Testis (tissue), 3 donors: ENCODE results near the gene ASXL1. TPM values are rescaled to one million over a fixed set of nuclear protein-coding genes. Genes with fewer than 3 reads are reported as not detected.

Experiments
- DNase-seq: peaks from one replicate; pipeline ENCODE4 v3.0.0-alpha.2; 2019
- H3K27ac ChIP-seq, 2 donors: fragments of 200-600 bp; sonication (generic); one replicate each; pipeline ENCODE4 v1.5.1; 2019
- H3K27me3 ChIP-seq: fragments of 200-600 bp; sonication (generic); one replicate; pipeline ENCODE4 v1.5.1; 2019
- H3K36me3 ChIP-seq: fragments of 200-600 bp; sonication (generic); one replicate; pipeline ENCODE4 v1.5.1; 2017; ENCODE audit warnings: low read depth; ENCODE audit errors: missing control alignments
- H3K4me1 ChIP-seq: fragments of 200-600 bp; sonication (generic); one replicate; pipeline ENCODE4 v1.5.1; 2019
- H3K4me3 ChIP-seq, 2 donors: fragments of 200-600 bp; sonication (generic); one replicate each; pipeline ENCODE4 v1.5.1; 2017 to 2019
- H3K9me3 ChIP-seq: fragments of 200-600 bp; sonication (generic); one replicate; pipeline ENCODE4 v1.5.1; 2017
- POLR2A ChIP-seq: fragments of 450-650 bp; IDR thresholded peaks from one replicate; pipeline ENCODE4 v1.6.1; 2017; ENCODE audit warnings: antibody characterized with exemption, mild to moderate bottlenecking, moderate library complexity
- WGBS, 2 donors: methylation state at CpG; one replicate each; pipeline ENCODE4 v1.1.5; 2018; 5-methylcytosine and 5-hydroxymethylcytosine counted together
- intact Hi-C: fragments of 100-400 bp; cut with DNase I; formaldehyde crosslinking; loops from one replicate; pipeline ENCODE4 v1.15.1; 2023; ENCODE audit warnings: low total_unique reads
- polyA plus RNA-seq: library from polyadenylated mRNA; stranded (reverse); fragments of 350-450 nt; fragmentation: Illumina TruSeq; extraction: RNeasy Lipid Tissue Mini Kit (QIAGEN cat#74804); gene quantifications from one replicate; pipeline ENCODE4 v1.2.3, GENCODE V29; 2014; ENCODE audit warnings: low read depth, low replicate concordance; ENCODE audit not compliant: insufficient read depth
- total RNA-seq, 2 donors: library from RNA; depleted of rRNA; stranded (reverse); fragments of >200 nt; gene quantifications; one replicate each; pipeline ENCODE4 v1.2.3, GENCODE V29; 2016
- TF ChIP-seq, protein P1 (sequence below), 3 experiments: fragments of 450-650 bp in 2 of 3; fragments of 200-600 bp in 1 of 3; sonication (generic) in 1 of 3; IDR thresholded peaks; one replicate each; pipeline ENCODE4 v1.5.1; 2016 to 2019; ENCODE audit warnings: antibody characterized with exemption in 3 of 3, mild to moderate bottlenecking in 2 of 3, moderate library complexity in 1 of 3

ASXL1 gene
- total and polyA plus RNA-seq, 3 donors from 2014 or later = 101 to 161 (median 125) TPM

- peak overlapping the region in 1 of 2 donors; percentile 7 for H3K27ac ChIP-seq
These were observed 102.1 kb downstream of the ASXL1 start for GRCh38 chr20:32460231-32460630.

GRCh38 chr20:32460683-32461320 lies 102.7 kb downstream of the ASXL1 start:
- peaks cover 49% of the 10 kb centered on the region for H3K4me1 ChIP-seq
- TF ChIP-seq, protein P1, sequence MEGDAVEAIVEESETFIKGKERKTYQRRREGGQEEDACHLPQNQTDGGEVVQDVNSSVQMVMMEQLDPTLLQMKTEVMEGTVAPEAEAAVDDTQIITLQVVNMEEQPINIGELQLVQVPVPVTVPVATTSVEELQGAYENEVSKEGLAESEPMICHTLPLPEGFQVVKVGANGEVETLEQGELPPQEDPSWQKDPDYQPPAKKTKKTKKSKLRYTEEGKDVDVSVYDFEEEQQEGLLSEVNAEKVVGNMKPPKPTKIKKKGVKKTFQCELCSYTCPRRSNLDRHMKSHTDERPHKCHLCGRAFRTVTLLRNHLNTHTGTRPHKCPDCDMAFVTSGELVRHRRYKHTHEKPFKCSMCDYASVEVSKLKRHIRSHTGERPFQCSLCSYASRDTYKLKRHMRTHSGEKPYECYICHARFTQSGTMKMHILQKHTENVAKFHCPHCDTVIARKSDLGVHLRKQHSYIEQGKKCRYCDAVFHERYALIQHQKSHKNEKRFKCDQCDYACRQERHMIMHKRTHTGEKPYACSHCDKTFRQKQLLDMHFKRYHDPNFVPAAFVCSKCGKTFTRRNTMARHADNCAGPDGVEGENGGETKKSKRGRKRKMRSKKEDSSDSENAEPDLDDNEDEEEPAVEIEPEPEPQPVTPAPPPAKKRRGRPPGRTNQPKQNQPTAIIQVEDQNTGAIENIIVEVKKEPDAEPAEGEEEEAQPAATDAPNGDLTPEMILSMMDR (IDR thresholded peaks at IDR 0.05) = no peak
- H3K27ac ChIP-seq = peak overlapping the region in 1 of 2 donors; percentile 7
- H3K27me3 ChIP-seq = no peaks in the 10 kb centered on the region
- H3K36me3 ChIP-seq = no peaks in the 10 kb centered on the region
- 91 to 92% methylated on average over 12 to 20 of the region's 24 CpGs for WGBS, 2 donors
- H3K4me3 ChIP-seq = no peak overlapping the region
- no peak for DNase-seq
- intact Hi-C loops = no loop called here
- H3K9me3 ChIP-seq = no peaks in the 10 kb centered on the region

More at GRCh38 chr20:32460231-32460630, 102.1 kb downstream of the ASXL1 start:
- TF ChIP-seq, protein P1 (IDR thresholded peaks at IDR 0.05) = no peak
- no peak for TF ChIP-seq POLR2A
- Histone ChIP-seq H3K4me3 (no peak overlapping the region), H3K9me3 (no peaks in the 10 kb centered on the region), H3K27me3 (no peaks in the 10 kb centered on the region), H3K4me1 (peaks cover 43% of the 10 kb centered on the region), H3K36me3 (no peaks in the 10 kb centered on the region)
- no peak for DNase-seq
- intact Hi-C loops = no loop called here
- 71 to 90% methylated on average over 14 to 15 of the region's 15 CpGs for WGBS, 2 donors

DNA sequence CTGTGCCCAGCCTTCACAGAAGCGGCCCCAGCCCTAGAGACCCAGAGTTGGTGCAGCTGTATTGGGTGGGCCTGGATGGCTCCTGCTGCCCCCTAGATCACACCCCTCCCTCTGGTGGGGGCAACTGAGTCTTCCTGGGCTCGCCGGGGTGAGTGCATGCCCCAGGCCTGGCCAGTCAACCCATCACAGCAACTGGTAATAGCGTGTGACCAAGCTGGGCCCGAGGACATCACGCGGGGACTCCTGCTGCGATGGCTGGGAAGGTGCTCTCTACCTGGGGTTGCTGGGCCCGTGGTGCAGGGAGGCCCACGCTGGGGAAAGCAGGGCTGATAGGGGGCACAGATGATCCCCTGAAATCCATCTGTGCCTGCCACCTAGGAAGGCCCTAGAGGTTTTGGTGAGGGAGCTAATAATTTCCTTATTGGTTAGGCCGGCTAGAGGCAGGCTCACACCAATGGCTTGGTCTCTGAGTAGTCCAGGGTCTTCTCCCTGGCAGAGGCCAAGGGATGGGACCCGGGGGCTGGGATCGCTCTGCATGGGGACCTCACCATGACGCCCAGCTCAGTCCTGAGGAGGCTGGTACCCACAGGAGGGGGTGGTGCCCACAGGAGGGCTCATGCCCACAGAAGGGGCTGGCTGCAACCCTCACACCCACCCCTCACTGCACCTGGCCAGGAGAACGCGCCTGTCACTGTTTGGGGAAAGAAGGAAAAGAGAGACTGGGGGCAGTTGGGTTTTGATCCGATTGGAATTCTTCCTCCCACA lies 103.9 kb downstream of the ASXL1 start:
- Histone ChIP-seq H3K27ac (no peak overlapping the region), H3K4me3 (no peak overlapping the region), H3K36me3 (no peaks in the 10 kb centered on the region), H3K9me3 (no peaks in the 10 kb centered on the region), H3K4me1 (peaks cover 52% of the 10 kb centered on the region), H3K27me3 (no peaks in the 10 kb centered on the region)
- DNase-seq = no peak
- WGBS, 2 donors = 88 to 89% methylated on average over 11 to 17 of the region's 17 CpGs
- intact Hi-C loops = no loop called here
- TF ChIP-seq, protein P1 (IDR thresholded peaks at IDR 0.05) = no peak
- TF ChIP-seq POLR2A = no peak

DNA sequence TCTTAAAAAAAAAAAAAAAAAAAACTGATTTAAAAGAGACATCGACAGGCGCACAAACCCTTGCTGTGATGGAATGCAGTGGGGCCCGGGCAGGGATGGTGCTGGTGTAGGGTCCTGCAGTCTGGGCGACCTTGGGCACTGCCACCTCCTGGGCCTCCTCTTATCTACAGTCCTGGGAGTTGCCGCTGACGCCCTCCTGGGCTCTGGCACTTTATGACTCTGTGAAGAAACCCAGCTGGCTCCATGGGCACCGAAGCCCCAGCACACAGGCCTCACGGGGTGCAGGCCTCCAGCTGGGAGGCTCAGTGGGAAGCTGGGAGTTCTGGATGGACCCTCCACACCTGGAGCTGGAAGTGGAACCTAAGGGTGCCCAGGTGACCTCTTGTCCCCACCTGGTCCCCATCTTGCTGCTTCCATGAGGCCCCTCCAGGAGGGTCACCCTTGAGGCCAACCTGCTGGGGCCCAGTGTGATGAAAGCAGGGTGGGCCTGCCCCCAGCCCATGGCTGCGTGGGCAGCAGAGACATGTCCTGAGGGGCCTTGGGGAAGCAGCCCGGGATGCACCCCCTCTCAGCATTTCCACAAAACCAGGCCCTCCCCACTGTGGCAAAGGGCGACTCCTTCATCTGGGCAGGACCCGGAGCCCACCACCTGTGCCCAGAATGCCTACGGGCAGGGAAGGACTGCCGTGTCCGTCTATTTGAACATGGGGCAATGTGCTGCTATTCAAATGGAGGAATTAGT lies 104.9 kb downstream of the ASXL1 start:
- intact Hi-C loops = no loop called here

More for the DNA sequence above, 104.9 kb downstream of the ASXL1 start:
- peaks cover 49% of the 10 kb centered on the region for H3K4me1 ChIP-seq
- H3K9me3 ChIP-seq = no peaks in the 10 kb centered on the region
- peak; percentile 90 for DNase-seq
- 62 to 73% methylated on average over 12 to 15 of the region's 15 CpGs for WGBS, 2 donors
- H3K27ac ChIP-seq = no peak overlapping the region
- H3K27me3 ChIP-seq = no peaks in the 10 kb centered on the region
- H3K36me3 ChIP-seq = no peaks in the 10 kb centered on the region
- H3K4me3 ChIP-seq = no peak overlapping the region
- TF ChIP-seq, protein P1 (IDR thresholded peaks at IDR 0.05) = no peak
- TF ChIP-seq POLR2A = no peak
